Measurements from ENCODE around the gene LYST.

DNA sequence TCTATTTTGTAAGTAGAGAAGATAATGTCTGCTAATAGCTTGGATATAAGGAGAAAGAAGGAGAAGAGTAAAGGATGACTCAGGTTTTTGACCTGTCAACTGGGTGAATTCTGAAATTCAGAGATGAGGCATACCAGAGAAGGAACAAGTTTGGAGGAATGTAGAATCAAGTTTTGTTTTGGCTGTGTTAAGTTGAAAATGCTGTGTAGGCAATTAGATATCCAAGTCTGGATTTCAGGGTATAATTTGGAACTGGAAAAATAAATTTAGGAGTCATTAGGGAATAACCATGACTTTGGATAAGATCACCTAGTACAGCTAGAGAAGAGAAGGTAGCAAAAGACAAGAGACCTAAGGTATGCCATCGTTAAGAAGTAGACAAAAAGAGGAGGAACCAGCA is 194.7 kb downstream of the LYST start:
- TF ChIP-seq, protein P1, sequence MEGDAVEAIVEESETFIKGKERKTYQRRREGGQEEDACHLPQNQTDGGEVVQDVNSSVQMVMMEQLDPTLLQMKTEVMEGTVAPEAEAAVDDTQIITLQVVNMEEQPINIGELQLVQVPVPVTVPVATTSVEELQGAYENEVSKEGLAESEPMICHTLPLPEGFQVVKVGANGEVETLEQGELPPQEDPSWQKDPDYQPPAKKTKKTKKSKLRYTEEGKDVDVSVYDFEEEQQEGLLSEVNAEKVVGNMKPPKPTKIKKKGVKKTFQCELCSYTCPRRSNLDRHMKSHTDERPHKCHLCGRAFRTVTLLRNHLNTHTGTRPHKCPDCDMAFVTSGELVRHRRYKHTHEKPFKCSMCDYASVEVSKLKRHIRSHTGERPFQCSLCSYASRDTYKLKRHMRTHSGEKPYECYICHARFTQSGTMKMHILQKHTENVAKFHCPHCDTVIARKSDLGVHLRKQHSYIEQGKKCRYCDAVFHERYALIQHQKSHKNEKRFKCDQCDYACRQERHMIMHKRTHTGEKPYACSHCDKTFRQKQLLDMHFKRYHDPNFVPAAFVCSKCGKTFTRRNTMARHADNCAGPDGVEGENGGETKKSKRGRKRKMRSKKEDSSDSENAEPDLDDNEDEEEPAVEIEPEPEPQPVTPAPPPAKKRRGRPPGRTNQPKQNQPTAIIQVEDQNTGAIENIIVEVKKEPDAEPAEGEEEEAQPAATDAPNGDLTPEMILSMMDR (IDR thresholded peaks at IDR 0.05) = no peak
- TF ChIP-seq EP300 (IDR thresholded peaks at IDR 0.05) (no peak), POLR2A (IDR thresholded peaks at IDR 0.05; ENCODE audit: low read depth) (no peak)
